Fibroblast of pulmonary artery (primary cell): ENCODE data around the gene CRISPLD2.

Experiments used
- DNase-seq: peaks from one replicate; pipeline ENCODE4 v3.0.0-alpha.2; 2010; ENCODE audit warnings: low read depth
- H3K4me3 ChIP-seq: replicated peaks from 2 replicates; pipeline ENCODE4 v1.5.1; 2011; ENCODE audit warnings: low read depth, mild to moderate bottlenecking, control low read depth, low read length, moderate library complexity
- TF ChIP-seq, protein P1 (sequence below): IDR thresholded peaks from 2 replicates; pipeline ENCODE4 v1.5.1; 2011; ENCODE audit warnings: mild to moderate bottlenecking, control low read depth, low read length, inconsistent platforms; ENCODE audit errors: missing control alignments

Gene CRISPLD2

DNA sequence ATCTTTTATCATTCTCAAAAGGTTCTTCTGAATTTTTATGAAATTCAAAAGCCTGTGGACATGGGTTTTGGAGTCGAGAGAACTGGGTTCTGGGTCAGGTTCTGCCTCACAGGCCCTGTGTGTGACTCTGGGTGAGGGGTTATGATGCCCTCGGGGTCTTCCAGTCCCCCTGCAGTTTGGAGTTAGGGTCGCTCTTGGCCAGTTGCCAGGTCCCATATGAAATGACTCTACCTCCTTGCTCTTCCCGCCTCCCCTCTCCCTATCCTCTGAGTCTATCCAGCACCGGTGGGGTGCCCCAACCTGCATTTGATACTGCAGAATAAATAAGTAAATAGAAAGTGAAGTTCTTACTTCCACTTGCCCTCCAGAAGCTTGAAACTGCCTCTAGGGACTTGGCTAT is 137.4 kb downstream of the CRISPLD2 start:
- no peak overlapping the region for H3K4me3 ChIP-seq
- TF ChIP-seq, protein P1, sequence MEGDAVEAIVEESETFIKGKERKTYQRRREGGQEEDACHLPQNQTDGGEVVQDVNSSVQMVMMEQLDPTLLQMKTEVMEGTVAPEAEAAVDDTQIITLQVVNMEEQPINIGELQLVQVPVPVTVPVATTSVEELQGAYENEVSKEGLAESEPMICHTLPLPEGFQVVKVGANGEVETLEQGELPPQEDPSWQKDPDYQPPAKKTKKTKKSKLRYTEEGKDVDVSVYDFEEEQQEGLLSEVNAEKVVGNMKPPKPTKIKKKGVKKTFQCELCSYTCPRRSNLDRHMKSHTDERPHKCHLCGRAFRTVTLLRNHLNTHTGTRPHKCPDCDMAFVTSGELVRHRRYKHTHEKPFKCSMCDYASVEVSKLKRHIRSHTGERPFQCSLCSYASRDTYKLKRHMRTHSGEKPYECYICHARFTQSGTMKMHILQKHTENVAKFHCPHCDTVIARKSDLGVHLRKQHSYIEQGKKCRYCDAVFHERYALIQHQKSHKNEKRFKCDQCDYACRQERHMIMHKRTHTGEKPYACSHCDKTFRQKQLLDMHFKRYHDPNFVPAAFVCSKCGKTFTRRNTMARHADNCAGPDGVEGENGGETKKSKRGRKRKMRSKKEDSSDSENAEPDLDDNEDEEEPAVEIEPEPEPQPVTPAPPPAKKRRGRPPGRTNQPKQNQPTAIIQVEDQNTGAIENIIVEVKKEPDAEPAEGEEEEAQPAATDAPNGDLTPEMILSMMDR = no peak
- DNase-seq = no peak

DNA sequence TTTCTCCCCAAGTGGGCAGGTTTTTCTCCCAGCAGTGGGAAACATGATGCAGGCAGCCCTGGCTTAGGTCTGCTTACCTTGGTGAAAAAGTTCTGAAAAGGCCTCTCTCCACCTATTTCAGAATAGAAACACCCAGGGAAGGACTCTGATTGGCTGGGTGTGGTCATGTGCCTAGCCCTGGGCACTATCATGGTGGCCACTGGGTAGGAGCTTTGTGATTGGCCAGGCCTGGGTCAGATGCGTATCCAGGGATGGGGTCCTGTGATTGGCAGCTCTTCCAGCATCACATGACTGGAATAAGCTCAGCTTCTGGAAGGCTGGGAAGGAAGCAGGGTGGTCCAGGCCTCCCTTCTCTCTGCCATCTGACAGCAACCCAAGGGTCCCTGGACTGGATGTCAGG is 138.0 kb downstream of the CRISPLD2 start:
- TF ChIP-seq, protein P1 = no peak
- no peak overlapping the region for H3K4me3 ChIP-seq
- no peak for DNase-seq
